HG02678 (cell line): ENCODE data around the gene PSMG2.
"Not testable (repeated sequence)": the region's sequence is repeated elsewhere in the genome, so short reads cannot be mapped to it uniquely, and the experiment has no call there.

Experiments used
- ATAC-seq: cut with Tn5 transposase; IDR thresholded peaks from one replicate; pipeline ENCODE4 v1.9.1; 2021; ENCODE audit warnings: mild to moderate bottlenecking, moderate library complexity; ENCODE audit not compliant: unreplicated experiment

PSMG2 gene

GRCh38 chr18:12721495-12722275 lies 18.8 kb downstream of the PSMG2 start:
- no peak for ATAC-seq

GRCh38 chr18:12722731-12723130 lies 19.9 kb downstream of the PSMG2 start:
- ATAC-seq = no peak

- ATAC-seq = no peak
Measured at GRCh38 chr18:12726331-12726730, 23.5 kb downstream of the PSMG2 start.

GRCh38 chr18:12726774-12727550 lies 24.1 kb downstream of the PSMG2 start:
- no peak for ATAC-seq

GRCh38 chr18:12737243-12737902 lies 34.5 kb downstream of the PSMG2 start:
- ATAC-seq = no peak

GRCh38 chr18:12741351-12741750 lies 38.5 kb downstream of the PSMG2 start:
- ATAC-seq = no peak

- ATAC-seq = no peak
Measured at GRCh38 chr18:12742453-12742852, 39.6 kb downstream of the PSMG2 start.

- ATAC-seq = no peak
Measured at GRCh38 chr18:12744103-12744502, 41.3 kb downstream of the PSMG2 start.

- ATAC-seq = no peak
Measured at GRCh38 chr18:12745095-12745795, 42.4 kb downstream of the PSMG2 start.

- no peak for ATAC-seq
Measured at GRCh38 chr18:12747530-12748315, 44.9 kb downstream of the PSMG2 start.

- ATAC-seq = no peak
Measured at GRCh38 chr18:12748671-12749070, 45.8 kb downstream of the PSMG2 start.

GRCh38 chr18:12749121-12749520 lies 46.3 kb downstream of the PSMG2 start:
- no peak for ATAC-seq

- peak; percentile 86 for ATAC-seq
Measured at GRCh38 chr18:12750076-12750714, 47.4 kb downstream of the PSMG2 start.

- no peak for ATAC-seq
Measured at GRCh38 chr18:12750715-12751502, 48.1 kb downstream of the PSMG2 start.

- ATAC-seq = no peak
Measured at GRCh38 chr18:12751503-12751884, 48.7 kb downstream of the PSMG2 start.

GRCh38 chr18:12751891-12752290 lies 49.0 kb downstream of the PSMG2 start:
- no peak for ATAC-seq

- no peak for ATAC-seq
Measured at GRCh38 chr18:12754511-12754910, 51.7 kb downstream of the PSMG2 start.

GRCh38 chr18:12755606-12756005 lies 52.8 kb downstream of the PSMG2 start:
- not testable (repeated sequence) for ATAC-seq

- ATAC-seq = not testable (repeated sequence)
Measured at GRCh38 chr18:12756619-12757239, 53.9 kb downstream of the PSMG2 start.
